ENCODE data around the gene ZCCHC24.
"Not testable (repeated sequence)": the region's sequence is repeated elsewhere in the genome, so short reads cannot be mapped to it uniquely, and the experiment has no call there.

ZCCHC24 gene

DNA sequence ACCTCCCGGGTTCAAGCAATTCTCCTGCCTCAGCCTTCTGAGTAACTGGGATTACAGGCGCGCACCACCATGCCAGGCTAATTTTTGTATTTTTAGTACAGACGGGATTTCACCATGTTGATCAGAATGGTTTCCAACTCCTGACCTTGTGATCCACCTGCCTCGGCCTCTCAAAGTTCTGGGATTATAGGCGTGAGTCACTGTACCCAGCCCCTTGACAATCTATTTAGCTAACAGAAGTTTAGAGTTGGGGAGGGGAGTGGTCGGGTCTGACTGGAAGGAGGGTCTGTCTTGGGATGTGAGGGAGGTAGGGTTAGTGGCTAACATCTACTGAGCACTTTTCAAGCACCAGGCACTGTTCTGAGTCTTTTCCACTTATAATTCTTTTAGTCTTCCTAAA, 27.0 kb upstream of the ZCCHC24 start:
- DNase-seq (ENCODE audit: low read depth): no peak

- no peak for DNase-seq (ENCODE audit: low read depth)
Measured at GRCh38 chr10:79471776-79472175, 26.4 kb upstream of the ZCCHC24 start.

DNA sequence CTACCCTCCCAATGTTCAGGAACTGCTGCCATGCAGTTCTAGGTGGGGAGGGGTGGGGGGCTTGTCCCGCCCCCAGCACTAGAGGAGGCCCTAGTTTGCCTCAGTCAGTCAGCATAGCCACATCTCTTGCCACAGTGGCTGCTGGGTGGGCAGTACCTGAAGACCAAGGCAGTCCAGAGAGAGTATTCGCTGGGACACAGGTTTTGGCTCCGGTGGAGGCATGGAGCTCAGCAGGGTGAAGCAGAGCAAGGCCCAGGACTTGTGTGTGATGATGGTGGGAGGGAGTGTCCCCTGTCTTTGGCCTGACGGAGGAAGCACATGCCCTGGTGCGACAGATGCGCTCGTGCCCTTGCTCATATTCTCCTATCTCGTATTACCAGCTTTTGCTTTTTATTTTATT, 24.7 kb upstream of the ZCCHC24 start:
- DNase-seq (ENCODE audit: low read depth): no peak

DNA sequence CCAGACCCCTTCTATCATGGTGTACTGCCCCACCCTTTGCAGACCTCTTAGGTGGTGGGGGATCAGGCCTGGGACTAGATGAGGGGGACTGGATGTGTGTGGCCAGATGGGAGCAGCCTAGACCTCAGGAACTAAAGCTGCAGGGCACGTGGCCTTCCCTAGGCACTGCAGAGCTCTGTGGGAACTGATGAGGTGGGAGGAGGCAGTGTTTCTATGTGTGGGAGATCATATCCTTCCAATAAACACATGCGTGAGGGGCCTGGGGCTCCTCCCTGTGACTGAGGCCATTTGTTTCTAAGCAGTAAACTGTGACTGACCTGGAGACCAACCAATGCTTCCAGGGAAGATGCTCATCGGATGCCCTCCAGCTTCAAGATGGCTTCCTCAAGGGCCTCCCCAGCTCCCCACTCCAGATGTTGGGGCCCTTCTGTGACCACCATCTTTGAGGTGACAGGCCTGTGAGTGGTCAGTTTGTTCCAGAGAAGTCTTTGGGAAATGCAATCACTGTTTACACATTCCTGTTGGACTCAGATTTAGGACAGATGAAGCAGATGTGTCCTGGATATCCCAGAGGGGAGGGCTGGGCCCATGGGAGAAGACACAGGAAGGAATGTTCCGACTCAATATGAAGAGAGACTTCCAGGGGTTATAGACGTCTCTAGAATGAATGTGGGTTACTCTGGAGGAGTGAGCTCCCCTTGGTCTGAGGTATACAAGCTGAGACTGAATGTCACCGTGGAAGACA, 23.6 kb upstream of the ZCCHC24 start:
- DNase-seq (ENCODE audit: low read depth): no peak

DNA sequence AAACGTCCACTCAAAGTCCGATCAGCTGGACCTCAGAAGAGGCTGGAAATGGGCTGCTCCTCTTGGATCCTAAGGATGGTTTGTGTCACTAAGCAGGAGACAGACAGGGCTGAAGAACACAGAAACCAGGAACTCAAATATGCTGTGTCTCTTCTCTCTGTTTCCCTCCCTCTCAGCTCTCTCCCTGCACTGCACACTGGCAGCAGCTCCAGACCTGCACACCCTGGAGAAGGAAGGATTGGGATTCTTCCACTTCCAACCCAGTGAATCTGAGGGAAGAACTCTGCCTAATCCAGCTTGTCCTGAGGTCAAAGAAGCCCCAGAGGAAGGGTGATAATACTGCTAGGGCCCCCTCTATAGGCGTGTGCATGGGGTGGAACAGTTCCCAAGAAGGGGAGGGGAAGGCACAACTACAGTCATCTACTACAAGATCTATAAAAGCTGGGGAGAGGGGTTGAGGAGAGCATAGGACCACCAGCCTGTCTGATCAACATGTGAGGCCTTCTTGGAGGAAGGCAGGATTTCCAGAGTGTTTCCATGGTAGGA, 22.7 kb upstream of the ZCCHC24 start:
- DNase-seq (ENCODE audit: low read depth): no peak

DNA sequence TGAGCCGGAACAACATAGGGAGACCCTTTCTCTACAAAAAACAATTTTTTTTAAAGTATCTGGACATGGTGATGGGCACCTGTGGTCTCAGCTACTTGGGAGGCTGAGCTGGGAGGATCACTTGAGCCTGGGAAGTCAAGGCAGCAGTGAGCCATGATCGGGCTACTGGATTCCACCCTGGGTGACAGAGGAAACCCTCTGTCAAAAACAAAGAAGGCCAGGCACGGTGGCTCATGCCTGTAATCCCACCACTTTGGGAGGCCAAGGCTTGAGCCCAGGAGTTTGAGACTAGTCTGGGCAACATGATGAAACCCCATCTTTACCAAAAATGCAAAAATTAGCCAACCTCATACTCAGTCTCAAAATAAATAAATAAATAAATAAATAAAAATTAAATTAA, 19.9 kb upstream of the ZCCHC24 start:
- DNase-seq (ENCODE audit: low read depth): no peak

- DNase-seq (ENCODE audit: low read depth): no peak
Measured at GRCh38 chr10:79463578-79464496, 18.4 kb upstream of the ZCCHC24 start.

DNA sequence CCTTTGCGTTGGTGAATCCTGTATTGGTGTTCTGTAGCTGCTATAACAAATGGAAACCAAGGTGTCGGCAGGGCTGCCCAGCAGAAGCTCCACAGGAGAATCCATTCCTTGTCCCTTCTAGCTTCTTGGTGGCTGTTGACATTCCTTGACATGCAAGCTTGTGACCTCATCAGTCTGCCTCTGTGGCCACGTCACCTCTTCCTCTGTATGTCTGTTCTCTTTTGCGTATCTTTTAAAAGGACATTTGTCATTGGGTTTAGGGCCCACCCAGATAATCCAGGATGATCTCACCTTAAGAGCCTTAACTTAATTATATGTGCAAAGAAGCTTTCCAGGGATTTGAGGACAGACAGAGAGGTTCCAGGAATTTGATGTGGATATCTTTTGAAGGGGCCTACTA, 15.3 kb upstream of the ZCCHC24 start:
- DNase-seq (ENCODE audit: low read depth): no peak

GRCh38 chr10:79459243-79459642, 13.8 kb upstream of the ZCCHC24 start:
- DNase-seq (ENCODE audit: low read depth): no peak

DNA sequence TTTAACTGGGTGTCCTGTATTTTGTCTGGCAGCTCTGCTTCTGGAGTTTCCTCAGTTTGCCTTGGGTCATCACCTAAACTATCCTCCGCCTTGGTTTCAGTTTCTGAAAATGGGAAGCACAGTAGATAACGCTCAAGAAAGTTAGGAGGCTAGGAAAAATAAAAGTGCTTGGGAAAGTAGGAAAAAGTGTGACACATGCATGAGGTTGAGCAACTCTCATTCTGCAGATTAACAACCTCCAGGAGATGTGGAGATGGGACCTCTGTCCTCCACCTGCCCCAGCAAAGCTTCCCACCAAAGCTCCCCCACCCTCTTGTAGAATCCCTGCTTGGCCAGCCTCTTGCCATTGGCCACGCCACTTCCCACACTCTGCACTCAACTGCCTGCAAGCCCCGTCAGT, 13.1 kb upstream of the ZCCHC24 start:
- DNase-seq (ENCODE audit: low read depth): no peak

GRCh38 chr10:79457256-79457785, 11.9 kb upstream of the ZCCHC24 start:
- DNase-seq (ENCODE audit: low read depth): no peak

DNA sequence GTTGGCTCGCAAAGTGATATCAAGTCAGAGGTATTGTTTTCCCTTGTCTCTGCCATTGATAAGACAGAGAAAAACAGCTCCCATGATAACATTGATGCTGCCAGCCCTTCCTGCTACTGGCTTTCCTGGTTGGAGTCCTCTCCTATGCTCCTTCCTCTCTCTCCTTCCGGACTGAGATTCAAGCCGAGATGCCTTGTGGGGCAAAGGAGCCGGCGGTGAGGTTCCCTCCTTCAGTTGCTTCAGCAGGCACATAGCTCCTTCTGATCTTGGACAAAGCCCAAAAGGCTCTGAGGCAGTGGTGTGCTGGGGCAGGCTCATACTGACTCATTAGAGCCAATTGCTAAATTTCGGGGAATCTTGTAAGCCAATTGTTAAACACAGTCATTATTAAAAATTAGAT, 8.8 kb upstream of the ZCCHC24 start:
- DNase-seq (ENCODE audit: low read depth): no peak

- DNase-seq (ENCODE audit: low read depth): no peak
Measured at GRCh38 chr10:79453392-79453791, 8.0 kb upstream of the ZCCHC24 start.

DNA sequence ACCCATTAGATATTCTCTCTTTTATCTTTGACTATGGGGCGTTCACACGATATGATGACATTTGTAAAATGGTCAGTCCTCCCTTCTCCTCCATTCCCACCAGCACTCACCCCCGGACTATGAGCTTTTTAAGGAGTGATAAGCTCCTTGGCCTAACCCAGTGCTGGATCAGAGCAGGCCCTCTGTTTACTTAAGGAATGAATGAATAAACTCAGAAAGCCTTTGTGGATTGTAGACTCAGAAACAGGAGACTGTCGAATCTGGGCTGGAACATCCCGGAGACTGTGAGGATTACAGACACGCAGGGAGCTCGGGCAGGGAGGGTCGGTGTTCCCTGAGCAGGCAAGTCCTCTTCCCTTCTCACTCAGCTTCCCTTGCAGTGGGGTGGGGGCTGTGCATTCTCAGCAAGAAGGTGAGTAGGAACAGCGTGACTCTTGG, 6.8 kb upstream of the ZCCHC24 start:
- DNase-seq (ENCODE audit: low read depth): no peak

GRCh38 chr10:79451046-79451699, 5.7 kb upstream of the ZCCHC24 start:
- no peak for DNase-seq (ENCODE audit: low read depth)

DNA sequence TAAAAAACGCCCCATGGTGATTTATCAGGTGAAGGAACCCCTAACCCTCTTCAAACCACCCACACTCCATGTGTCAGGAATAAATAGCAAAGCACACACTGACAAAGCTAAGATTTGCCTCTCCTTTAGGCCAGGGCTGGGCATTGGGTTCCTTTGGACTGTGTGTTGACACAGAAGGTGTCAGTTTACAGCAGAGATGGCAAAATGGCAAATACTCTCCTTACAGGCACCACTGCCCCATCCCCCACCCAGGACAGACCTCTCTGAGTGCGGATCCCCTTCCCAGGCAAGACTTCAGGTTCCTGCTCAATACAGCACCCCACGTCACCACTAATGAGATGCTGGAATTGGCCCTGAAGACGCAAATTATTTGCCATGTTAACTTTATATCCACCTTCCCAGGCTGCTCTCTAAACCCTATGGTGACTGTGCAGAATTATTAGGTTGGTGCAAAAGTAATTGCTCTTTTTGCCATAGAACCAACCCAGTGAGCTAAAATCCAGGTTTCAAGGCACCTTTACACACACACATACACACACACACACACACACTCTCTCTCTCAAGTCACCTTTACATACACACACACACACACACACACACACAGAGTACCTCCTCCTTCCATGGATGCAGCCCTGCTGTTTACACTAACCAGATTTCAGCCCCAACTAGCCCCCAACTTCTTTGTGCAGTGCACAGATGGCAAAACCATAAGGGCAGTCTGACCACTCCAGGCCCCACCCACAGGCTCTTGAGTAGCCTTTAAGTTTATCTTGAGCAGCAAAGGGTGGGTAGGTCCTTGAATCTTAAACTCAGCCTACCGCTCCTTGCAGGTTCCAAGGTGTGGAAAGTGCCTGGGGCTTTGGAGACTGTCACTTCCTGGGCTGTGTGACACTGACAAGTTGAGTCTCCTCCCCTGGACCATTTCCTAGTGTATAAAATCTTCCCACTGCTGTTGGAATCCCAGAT, 4.0 kb upstream of the ZCCHC24 start:
- no peak for DNase-seq (ENCODE audit: low read depth)

DNA sequence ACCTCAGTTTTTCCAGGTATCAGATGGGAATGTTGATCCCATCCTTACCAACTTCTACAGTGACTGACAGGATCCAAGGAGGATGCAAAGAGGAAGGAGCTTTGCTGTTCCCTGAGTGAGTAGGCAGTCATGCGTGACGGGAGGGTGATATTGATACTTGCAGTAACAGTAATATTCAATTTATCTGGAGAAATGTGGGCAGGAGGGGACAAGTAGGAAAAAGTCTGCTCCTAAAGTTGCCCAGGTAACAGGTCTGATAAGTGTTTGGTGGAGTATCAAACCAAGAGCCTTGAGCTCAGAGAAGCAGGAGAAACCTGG, 3.3 kb upstream of the ZCCHC24 start:
- DNase-seq (ENCODE audit: low read depth): no peak

- DNase-seq (ENCODE audit: low read depth): no peak
Measured at GRCh38 chr10:79447911-79448731, 2.7 kb upstream of the ZCCHC24 start.

DNA sequence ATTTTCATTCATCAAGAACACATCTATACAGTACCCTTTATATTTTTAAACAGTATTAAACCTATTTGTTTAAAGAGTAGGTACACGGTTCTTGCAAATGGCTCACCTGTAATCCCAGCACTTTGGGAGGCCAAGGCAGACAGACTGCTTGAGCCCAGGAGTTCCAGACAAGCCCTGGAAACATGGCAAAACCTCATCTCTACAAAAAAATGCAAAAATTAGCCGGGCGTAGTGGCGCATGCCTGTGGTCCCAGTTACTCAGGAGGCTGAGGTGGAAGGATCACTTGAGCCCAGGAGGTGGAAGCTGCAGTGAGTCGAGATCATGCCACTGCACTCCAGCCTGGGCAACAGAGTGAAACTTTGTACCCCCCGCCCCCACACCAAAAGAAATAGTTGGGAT, 1.8 kb upstream of the ZCCHC24 start:
- DNase-seq (ENCODE audit: low read depth): not testable (repeated sequence)

GRCh38 chr10:79446758-79447084, 1.3 kb upstream of the ZCCHC24 start:
- DNase-seq (ENCODE audit: low read depth): no peak
